Measurements from ENCODE around the gene NLRC5.
"Not testable (repeated sequence)": the region's sequence is repeated elsewhere in the genome, so short reads cannot be mapped to it uniquely, and the experiment has no call there.

Gene NLRC5

DNA sequence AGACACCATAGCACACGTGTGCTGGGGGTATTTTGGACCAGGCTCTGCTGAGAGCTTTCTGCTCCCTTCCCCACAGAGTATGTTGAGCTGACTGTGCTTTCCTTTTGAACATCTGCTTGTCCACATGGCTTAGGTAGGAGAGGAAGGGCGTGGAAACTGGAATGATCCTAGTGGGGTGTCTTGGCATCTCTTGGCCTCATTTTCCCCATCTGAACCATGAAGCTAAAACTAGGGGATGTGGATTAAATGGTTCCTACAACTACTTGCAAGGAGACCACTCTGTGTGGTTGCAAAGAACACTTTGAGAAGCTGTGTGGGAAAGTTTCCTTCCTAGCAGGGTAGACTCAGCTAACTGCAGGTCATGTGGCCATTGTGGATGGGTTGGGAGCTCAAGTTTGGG is 6.7 kb upstream of the NLRC5 start:
- H3K4me3 ChIP-seq, result no peak overlapping the region
- no peaks in the 10 kb centered on the region for H3K36me3 ChIP-seq (replicated peaks)
- DNase-seq (ENCODE audit: low spot score in 2 of 2), result no peak
- no peaks in the 10 kb centered on the region for H3K9me3 ChIP-seq
- in situ Hi-C loops (cut with MboI; ENCODE audit: low sequenced_read_pairs), result loop anchor here (10.0 kb wide), 1 partner anchor 62 kb away; no protein-coding TSS in a partner anchor
- H3K27me3 ChIP-seq (ENCODE audit: low read depth), result no peaks in the 10 kb centered on the region
- peaks cover 2% of the 10 kb centered on the region; the same call in 1 of the 2 replicates for H3K4me1 ChIP-seq

DNA sequence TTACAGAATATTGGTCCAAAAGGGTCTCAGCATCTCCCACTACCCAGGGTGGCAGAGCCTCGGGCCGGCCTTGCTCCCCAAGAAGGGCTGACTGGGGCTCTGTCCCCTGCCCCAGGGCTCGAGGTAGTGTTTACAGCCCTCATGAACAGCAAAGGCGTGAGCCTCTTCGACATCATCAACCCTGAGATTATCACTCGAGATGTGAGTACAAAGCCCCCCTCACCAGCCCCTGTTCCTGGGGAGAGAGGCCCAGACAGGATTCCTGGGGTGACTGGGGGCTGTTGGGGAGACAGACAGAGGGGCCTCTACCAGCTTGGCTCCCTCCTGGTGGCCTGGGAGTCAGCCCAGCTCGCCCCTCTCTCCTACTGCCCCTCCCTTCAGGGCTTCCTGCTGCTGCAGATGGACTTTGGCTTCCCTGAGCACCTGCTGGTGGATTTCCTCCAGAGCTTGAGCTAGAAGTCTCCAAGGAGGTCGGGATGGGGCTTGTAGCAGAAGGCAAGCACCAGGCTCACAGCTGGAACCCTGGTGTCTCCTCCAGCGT is 6.1 kb upstream of the NLRC5 start:
- H3K4me3 ChIP-seq, result no peak overlapping the region
- no peaks in the 10 kb centered on the region for H3K36me3 ChIP-seq (replicated peaks)
- in situ Hi-C loops (cut with MboI; ENCODE audit: low sequenced_read_pairs), result loop anchor here (10.0 kb wide), 1 partner anchor 62 kb away; no protein-coding TSS in a partner anchor
- peaks cover 2% of the 10 kb centered on the region; the same call in 1 of the 2 replicates for H3K4me1 ChIP-seq
- DNase-seq (ENCODE audit: low spot score in 2 of 2), result no peak
- H3K27me3 ChIP-seq (ENCODE audit: low read depth), result no peaks in the 10 kb centered on the region
- H3K9me3 ChIP-seq, result no peaks in the 10 kb centered on the region

DNA sequence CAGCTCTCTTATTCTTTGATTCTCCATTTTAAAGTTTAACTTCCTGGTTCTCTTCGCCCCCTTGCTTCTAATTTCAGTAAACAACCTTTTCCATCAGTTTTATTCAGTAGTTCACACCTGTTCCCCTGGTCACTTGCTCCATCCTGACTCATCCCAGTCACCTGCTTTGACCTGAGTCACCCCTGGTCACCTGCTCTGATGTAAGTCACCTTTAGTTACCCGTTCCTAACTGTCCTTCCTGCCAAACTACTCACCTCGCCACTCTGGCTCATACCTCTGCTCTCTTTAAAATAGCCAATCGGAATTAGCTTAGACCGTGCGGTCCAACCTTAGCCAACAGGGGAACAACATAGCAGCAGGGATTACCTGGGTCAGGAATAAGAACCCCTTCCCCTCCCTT is 4.7 kb upstream of the NLRC5 start:
- Histone ChIP-seq H3K36me3 (replicated peaks) (no peaks in the 10 kb centered on the region), H3K9me3 (no peaks in the 10 kb centered on the region), H3K4me1 (peaks cover 5% of the 10 kb centered on the region; the same call in 1 of the 2 replicates), H3K4me3 (no peak overlapping the region), H3K27me3 (ENCODE audit: low read depth) (no peaks in the 10 kb centered on the region)
- in situ Hi-C loops (cut with MboI; ENCODE audit: low sequenced_read_pairs), result loop anchor here (10.0 kb wide), 1 partner anchor 60 kb away; no protein-coding TSS in a partner anchor
- no peak for DNase-seq (ENCODE audit: low spot score in 2 of 2)

DNA sequence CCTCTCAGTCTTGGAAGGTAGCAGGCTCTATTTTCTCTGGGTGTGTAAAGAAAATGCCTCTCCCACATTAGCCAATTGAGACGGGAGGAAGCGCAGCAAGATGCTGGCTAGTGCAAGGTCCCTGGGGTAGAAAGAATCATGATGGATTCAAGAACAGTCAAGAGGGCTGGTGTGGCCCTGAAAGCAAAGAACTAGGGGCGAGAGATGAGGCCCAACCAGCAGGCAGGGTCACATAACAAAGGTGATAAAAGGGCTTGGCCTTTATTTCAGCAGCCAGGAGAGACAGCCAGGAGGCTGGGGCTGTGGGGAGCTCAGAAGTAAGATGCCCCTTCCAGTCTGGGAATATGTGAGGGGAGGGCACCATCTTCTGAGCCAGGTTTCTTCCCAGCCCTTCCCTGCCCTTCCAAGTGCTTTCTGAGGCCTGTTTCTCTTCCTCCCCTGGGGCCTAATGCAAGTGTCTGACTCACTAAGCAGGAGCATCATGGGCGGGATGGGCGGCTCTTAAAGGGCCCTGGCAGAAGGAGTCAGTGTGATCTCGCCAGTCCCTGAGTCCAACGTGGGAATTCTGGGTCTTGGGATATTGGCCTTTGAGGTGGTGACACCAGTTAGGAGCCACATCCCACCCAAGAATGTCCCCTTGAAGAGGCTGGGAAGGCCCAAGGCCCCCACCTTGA is 3.9 kb upstream of the NLRC5 start:
- peak in 1 of 2 experiments; percentile 26 for DNase-seq (ENCODE audit: low spot score in 2 of 2)
- in situ Hi-C loops (cut with MboI; ENCODE audit: low sequenced_read_pairs), result loop anchor here (10.0 kb wide), 1 partner anchor 59 kb away; no protein-coding TSS in a partner anchor
- H3K27me3 ChIP-seq (ENCODE audit: low read depth), result no peaks in the 10 kb centered on the region

DNA sequence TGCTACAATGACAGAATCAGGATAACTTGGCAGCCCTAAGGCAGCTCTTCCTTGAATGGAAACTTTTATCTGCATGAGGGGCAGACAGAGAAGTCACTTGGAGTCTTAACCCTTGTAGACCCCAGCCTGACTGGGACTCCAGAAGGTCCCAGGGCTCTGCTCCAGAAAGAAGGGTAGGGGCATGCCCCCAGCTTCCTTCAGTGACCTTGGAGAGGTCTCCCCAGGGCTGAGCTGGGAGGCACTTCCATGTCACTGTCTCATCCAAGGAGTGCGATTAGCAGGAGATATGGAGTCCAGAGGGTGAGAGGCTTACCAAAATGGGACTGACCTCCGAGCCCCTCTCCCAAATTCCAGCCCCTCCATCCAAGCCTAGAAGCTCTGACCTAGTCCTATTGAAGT is 3.4 kb upstream of the NLRC5 start:
- Histone ChIP-seq H3K4me1 (peaks cover 17% of the 10 kb centered on the region), H3K9me3 (no peaks in the 10 kb centered on the region), H3K4me3 (no peak overlapping the region), H3K27me3 (ENCODE audit: low read depth) (no peaks in the 10 kb centered on the region), H3K36me3 (replicated peaks) (no peaks in the 10 kb centered on the region)
- DNase-seq (ENCODE audit: low spot score in 2 of 2), result no peak
- in situ Hi-C loops (cut with MboI; ENCODE audit: low sequenced_read_pairs), result loop anchor here (10.0 kb wide), 1 partner anchor 59 kb away; no protein-coding TSS in a partner anchor

More for the DNA sequence above, 3.9 kb upstream of the NLRC5 start:
- Histone ChIP-seq H3K9me3 (no peaks in the 10 kb centered on the region), H3K4me1 (peaks cover 12% of the 10 kb centered on the region), H3K36me3 (replicated peaks) (no peaks in the 10 kb centered on the region), H3K4me3 (no peak overlapping the region)

DNA sequence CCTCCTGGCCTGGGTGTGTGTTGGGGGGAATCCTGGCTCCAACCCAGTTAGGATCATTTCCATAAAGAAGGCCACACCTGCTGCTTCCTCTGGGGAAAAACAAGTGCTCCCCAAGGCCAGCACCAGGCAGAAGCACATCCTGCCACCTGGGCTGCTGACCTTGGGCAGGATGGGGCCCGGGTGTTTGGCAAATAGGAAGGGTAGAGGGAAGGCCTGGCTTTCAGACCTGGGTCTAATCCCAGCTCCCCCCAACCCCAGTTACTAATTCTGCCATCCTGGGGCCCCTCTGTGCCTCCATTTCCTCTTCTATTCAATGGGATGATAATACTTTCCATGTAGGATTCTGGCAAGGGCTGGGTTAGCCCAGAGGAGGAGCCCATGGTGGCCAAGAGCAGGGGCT is 3.0 kb upstream of the NLRC5 start:
- no peaks in the 10 kb centered on the region for H3K27me3 ChIP-seq (ENCODE audit: low read depth)
- no peak overlapping the region for H3K4me3 ChIP-seq
- H3K4me1 ChIP-seq, result peaks cover 18% of the 10 kb centered on the region
- no peaks in the 10 kb centered on the region for H3K9me3 ChIP-seq
- in situ Hi-C loops (cut with MboI; ENCODE audit: low sequenced_read_pairs), result loop anchor here (10.0 kb wide), 1 partner anchor 58 kb away; no protein-coding TSS in a partner anchor
- DNase-seq (ENCODE audit: low spot score in 2 of 2), result no peak
- H3K36me3 ChIP-seq (replicated peaks), result no peaks in the 10 kb centered on the region

DNA sequence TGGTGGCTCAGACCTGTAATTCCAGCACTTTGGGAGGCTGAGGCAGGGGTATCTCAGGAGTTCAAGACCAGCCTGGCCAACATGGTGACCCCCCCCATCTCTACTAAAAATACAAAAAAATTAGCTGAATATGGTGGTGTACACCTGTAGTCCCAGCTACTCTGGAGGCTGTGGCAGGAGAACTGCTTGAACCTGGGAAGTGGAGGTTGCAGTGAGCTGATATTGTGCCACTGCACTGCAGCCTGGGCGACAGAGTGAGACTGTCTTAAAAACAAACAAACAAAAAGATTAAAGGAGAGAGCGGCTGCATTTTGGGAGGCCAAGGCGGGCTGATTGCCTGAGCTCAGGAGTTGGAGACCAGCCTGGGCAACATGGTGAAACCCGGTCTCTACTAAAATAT is 2.4 kb upstream of the NLRC5 start:
- DNase-seq (ENCODE audit: low spot score in 2 of 2); H3K9me3 ChIP-seq; H3K4me3 ChIP-seq; H3K36me3 ChIP-seq (replicated peaks); H3K27me3 ChIP-seq (ENCODE audit: low read depth): not testable (repeated sequence)
- peaks cover 16% of the 10 kb centered on the region for H3K4me1 ChIP-seq
- in situ Hi-C loops (cut with MboI; ENCODE audit: low sequenced_read_pairs), result loop anchor here (10.0 kb wide), 1 partner anchor 58 kb away; no protein-coding TSS in a partner anchor

DNA sequence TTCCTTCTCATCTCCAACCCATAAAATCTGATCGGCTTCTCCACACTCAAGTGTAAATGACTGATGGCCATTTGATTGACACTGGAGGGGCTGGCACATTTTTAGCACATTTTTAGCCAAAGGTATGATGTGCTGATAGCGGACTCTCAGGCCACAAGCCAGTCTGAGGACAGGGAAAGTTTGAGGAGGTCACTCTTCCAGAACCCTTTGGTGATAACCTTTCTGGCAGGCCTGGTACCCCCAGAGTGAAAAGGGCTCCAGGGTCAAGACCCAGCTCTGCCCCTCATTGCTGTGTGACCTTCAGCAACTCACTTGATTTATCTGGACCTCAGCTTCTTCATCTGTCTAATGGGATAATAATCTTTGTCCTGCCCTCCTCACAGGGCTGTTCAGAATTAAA is 1.7 kb upstream of the NLRC5 start:
- no peak for DNase-seq (ENCODE audit: low spot score in 2 of 2)
- H3K27me3 ChIP-seq (ENCODE audit: low read depth), result no peaks in the 10 kb centered on the region
- in situ Hi-C loops (cut with MboI; ENCODE audit: low sequenced_read_pairs), result loop anchor here (10.0 kb wide), 1 partner anchor 57 kb away; no protein-coding TSS in a partner anchor
- H3K9me3 ChIP-seq, result no peaks in the 10 kb centered on the region
- H3K4me3 ChIP-seq, result no peak overlapping the region
- H3K4me1 ChIP-seq, result peaks cover 16% of the 10 kb centered on the region
- H3K36me3 ChIP-seq (replicated peaks), result no peaks in the 10 kb centered on the region

DNA sequence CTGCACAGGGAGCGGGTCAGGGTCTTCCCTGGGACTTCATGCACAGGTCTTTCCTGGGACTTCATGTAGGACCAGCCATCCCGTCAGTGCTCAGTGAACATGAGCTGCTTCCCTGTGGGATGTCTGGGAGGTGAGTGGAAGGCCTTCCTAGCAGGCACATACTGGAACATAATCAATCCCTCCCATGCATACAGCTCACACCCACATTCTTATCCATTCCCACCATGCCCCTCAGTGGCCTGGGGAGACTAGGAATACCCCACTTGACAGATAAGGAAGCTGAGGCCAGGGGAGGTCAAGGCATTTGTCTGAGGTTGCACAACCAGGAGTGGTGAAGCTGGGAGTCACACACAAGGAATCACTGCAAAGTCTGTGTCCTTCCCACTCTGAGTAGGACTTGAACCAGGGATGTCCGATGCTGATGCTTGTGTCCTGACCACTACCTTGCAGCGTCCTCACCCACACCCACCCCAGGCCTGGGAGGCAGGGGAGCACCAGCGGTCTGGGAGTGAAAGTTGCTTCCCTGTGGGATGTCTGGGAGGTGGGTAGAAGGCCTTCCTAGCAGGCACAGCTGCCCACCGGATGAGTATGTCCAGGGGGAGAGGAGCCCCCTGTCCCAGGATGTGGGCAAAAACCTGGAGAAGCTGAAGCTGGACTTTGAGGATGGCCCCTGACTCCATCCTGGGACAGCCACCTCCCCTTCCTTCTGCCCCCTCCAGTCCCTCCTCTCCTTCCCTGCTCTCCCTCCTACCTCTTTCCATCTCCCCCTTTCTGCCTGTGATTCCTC is 1.0 kb upstream of the NLRC5 start:
- no peaks in the 10 kb centered on the region for H3K9me3 ChIP-seq
- no peaks in the 10 kb centered on the region for H3K27me3 ChIP-seq (ENCODE audit: low read depth)
- in situ Hi-C loops (cut with MboI; ENCODE audit: low sequenced_read_pairs), result loop anchor here (10.0 kb wide), 1 partner anchor 56 kb away; no protein-coding TSS in a partner anchor
- H3K36me3 ChIP-seq (replicated peaks), result no peaks in the 10 kb centered on the region
- H3K4me3 ChIP-seq, result no peak overlapping the region
- no peak for DNase-seq (ENCODE audit: low spot score in 2 of 2)
- H3K4me1 ChIP-seq, result peaks cover 16% of the 10 kb centered on the region

DNA sequence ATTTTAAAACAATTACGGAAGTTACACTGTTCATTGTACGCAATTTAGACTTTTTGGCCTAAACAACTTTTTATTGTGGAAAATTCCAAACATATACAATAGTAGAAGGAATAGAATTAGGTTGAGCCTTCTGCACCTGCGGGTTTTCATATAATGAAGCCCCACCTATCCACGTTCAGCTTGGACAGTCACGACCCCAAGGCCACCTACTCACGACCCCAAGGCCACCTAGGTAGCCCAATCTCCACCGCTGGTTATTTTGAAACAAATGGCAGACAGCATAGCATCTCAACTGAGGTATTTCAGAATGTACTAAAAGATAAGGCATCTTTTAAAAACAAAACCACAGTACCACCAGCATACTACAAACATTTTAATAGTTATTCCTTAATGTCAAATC is 631 bp downstream of the NLRC5 start:
- Histone ChIP-seq H3K36me3 (replicated peaks) (no peaks in the 10 kb centered on the region), H3K9me3 (no peaks in the 10 kb centered on the region), H3K4me1 (peaks cover 16% of the 10 kb centered on the region), H3K27me3 (ENCODE audit: low read depth) (no peaks in the 10 kb centered on the region), H3K4me3 (peak overlapping the region; percentile 57)
- DNase-seq (ENCODE audit: low spot score in 2 of 2), result no peak
- in situ Hi-C loops (cut with MboI; ENCODE audit: low sequenced_read_pairs), result loop anchor here (10.0 kb wide), 1 partner anchor 55 kb away; no protein-coding TSS in a partner anchor

DNA sequence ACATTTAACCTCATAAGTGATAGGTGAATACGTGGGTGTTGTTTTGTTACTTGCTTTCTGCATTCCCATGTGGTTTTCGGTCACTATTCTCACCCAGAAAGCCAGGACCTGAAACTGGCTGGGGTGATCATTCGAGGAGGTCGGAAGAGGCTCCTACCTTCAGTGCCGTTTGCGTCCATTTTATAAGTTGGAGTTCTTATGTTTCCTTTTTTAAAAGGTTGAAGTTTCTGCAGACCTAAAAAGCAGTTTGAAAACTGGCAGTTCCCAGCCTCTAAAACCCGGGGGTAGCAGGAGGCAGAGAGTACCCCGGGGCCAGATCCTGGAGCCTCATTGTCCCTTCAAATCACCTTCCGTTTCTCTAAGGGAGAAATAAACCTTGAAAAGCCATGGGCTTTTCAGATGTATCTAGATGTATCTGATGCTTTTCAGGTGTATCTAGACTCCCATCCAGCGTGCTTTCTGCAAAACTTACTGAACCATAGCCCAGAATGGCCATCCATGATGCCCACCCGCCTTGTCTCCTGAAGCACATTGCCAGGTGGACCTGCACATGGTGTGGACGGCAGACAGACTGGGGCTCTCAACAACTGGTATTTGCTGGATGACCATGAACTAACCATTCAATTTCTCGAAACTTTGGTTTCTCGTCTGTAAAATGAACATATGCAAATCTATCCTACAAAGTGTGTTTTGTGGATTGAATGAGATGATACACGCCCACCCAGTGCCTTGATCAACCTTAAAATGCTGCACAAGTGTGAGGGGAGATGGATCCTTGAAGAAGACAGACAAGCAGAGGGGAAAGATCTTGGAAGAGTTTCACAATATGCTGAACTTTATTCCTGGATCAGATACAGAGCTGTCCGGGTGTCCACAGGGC is 1.3 kb downstream of the NLRC5 start:
- DNase-seq (ENCODE audit: low spot score in 2 of 2), result no peak

DNA sequence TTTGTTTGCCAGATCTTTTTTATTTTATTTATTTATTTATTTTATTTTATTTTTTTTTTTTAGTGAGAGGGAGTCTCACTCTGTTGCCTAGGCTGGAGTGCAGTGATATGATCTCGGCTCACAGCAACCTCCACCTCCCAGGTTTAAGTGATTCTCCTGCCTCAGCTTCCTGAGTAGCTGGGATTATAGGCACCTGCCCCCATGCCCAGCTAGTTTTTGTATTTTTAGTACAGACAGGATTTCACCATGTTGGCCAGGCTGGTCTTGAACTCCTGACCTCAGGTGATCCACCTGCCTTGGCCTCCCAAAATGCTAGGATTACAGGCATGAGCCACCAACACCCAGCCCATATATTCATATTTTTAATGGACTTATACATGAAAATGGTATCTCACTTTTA is 3.1 kb downstream of the NLRC5 start:
- H3K27me3 ChIP-seq (ENCODE audit: low read depth); H3K36me3 ChIP-seq (replicated peaks); H3K4me3 ChIP-seq; in situ Hi-C loops (cut with MboI; ENCODE audit: low sequenced_read_pairs); DNase-seq (ENCODE audit: low spot score in 2 of 2); H3K9me3 ChIP-seq: not testable (repeated sequence)
- H3K4me1 ChIP-seq, result peaks cover 16% of the 10 kb centered on the region

More for the DNA sequence above, 1.3 kb downstream of the NLRC5 start:
- Histone ChIP-seq H3K4me1 (peaks cover 16% of the 10 kb centered on the region), H3K4me3 (peak overlapping the region; percentile 57), H3K36me3 (replicated peaks) (no peaks in the 10 kb centered on the region), H3K9me3 (no peaks in the 10 kb centered on the region), H3K27me3 (ENCODE audit: low read depth) (no peaks in the 10 kb centered on the region)
- in situ Hi-C loops (cut with MboI; ENCODE audit: low sequenced_read_pairs), result no loop called here

DNA sequence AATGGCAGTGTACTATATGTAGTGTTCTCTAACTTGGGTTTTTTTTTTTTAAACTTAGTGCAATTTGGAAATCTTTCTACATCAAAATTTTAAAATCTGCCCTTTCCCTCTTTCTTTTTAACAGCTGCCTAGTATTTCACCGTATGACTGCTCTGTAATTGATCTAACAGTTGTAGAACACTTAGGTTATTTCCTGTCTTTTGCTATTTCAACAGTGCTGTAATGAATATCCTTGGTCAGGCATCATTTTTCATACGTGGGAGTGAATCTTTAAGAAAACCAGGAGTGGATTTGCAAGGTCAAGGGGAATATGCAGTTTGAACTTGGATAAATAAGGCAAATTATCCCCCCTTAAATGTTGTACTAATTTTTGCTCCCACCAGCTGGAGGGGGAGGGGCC is 3.8 kb downstream of the NLRC5 start:
- in situ Hi-C loops (cut with MboI; ENCODE audit: low sequenced_read_pairs), result no loop called here
- Histone ChIP-seq H3K4me3 (no peak overlapping the region), H3K36me3 (replicated peaks) (no peaks in the 10 kb centered on the region), H3K4me1 (peaks cover 16% of the 10 kb centered on the region), H3K9me3 (no peaks in the 10 kb centered on the region), H3K27me3 (ENCODE audit: low read depth) (no peaks in the 10 kb centered on the region)
- no peak for DNase-seq (ENCODE audit: low spot score in 2 of 2)
